HG03565 (cell line): ENCODE measurements around the gene SH3BP5.
"Not testable (repeated sequence)": the region's sequence is repeated elsewhere in the genome, so short reads cannot be mapped to it uniquely, and the experiment has no call there.

Source experiments
- ATAC-seq: cut with Tn5 transposase; IDR thresholded peaks from one replicate; pipeline ENCODE4 v1.9.1; 2021; ENCODE audit warnings: mild to moderate bottlenecking, moderate library complexity; ENCODE audit not compliant: unreplicated experiment

SH3BP5 gene, protein sequence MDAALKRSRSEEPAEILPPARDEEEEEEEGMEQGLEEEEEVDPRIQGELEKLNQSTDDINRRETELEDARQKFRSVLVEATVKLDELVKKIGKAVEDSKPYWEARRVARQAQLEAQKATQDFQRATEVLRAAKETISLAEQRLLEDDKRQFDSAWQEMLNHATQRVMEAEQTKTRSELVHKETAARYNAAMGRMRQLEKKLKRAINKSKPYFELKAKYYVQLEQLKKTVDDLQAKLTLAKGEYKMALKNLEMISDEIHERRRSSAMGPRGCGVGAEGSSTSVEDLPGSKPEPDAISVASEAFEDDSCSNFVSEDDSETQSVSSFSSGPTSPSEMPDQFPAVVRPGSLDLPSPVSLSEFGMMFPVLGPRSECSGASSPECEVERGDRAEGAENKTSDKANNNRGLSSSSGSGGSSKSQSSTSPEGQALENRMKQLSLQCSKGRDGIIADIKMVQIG

DNA sequence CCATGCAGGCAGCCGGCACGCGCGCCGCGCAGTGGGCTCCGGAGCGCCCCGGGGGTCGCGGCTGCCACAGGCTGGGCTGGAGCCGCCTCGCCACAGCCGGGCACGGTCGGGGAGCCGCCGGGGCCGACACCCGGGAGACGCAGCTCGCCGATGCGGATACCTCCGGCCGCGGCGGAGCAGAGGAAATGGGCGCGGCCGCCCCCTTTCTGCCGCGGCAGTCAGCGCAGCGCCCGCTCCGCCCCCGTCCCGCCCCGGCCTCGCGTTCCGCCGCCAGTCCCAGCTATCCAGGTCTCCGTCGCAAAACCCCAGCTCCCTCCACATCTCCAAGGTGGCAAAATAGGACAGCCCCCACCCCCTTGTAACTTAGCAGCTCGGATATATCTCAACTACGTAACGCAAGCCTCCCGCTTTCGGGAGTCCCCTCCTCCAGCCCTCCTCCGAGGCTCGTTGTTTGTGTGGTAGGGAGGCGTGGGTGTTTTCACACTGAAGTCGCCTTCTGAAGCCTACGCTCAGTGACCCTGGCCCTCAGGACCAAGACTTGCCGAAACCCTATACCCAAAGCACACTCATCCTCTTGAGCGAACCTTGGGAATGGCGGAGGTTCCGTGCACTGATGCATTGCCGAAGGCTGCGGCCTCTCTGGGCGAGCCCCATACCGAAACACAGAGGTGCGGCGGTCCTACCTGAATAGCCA is at the start of gene SH3BP5:
Gene SH3BP5, minus strand, starts transcription at position 182 of the 694 bp plus-strand sequence. Its CDS starts 178 bp downstream, at position 4.
- peak; percentile 44 for ATAC-seq

- ATAC-seq = no peak
Observed at GRCh38 chr3:15380980-15381890, 48.8 kb upstream of the SH3BP5 start.

DNA sequence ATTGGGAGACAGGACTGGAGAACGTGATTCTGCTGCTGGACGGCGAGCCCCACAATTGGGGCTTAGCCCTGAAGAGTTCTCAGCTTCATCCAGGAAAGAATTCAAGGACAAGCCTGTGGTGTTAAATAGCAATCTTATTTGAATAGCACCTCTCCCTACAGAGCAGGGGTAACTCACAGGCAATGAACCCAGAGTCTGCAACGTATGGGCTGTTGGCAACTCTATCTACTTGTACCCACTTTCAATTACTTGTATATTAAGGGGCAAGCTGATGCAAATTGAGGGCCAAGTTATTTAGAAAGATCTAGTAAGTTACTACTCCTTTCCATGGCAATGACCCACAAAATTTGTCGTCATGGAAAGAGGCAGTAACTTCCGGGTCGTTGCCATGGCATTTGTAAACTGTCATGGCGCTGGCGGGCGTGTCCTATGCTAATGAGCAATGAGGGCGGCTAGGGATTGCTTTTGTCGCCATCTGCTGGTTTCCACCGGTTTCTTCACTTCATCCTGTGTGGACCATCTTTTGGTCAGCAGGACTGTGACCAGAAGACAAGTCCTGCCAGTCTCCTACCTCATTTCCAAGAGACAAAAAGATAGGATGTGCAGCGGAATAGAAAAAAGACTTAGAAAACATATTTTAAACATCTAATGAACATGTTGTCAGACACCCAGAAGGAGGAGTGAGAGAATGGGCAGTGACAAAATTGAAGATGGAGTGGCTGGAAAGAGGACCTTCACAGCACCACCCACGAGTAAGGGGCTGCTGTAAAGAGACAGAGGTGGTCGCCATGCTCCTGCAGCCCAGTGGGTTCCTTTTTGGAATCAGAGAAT is 45.8 kb upstream of the SH3BP5 start:
- ATAC-seq = peak; percentile 86

- ATAC-seq = no peak
Observed at GRCh38 chr3:15375461-15376000, 43.1 kb upstream of the SH3BP5 start.

GRCh38 chr3:15372918-15373317 is 40.5 kb upstream of the SH3BP5 start:
- ATAC-seq = no peak

GRCh38 chr3:15368561-15369135 is 36.3 kb upstream of the SH3BP5 start:
- ATAC-seq = no peak

GRCh38 chr3:15367059-15367458 is 34.7 kb upstream of the SH3BP5 start:
- ATAC-seq = no peak

GRCh38 chr3:15364078-15364477 is 31.7 kb upstream of the SH3BP5 start:
- ATAC-seq = not testable (repeated sequence)

DNA sequence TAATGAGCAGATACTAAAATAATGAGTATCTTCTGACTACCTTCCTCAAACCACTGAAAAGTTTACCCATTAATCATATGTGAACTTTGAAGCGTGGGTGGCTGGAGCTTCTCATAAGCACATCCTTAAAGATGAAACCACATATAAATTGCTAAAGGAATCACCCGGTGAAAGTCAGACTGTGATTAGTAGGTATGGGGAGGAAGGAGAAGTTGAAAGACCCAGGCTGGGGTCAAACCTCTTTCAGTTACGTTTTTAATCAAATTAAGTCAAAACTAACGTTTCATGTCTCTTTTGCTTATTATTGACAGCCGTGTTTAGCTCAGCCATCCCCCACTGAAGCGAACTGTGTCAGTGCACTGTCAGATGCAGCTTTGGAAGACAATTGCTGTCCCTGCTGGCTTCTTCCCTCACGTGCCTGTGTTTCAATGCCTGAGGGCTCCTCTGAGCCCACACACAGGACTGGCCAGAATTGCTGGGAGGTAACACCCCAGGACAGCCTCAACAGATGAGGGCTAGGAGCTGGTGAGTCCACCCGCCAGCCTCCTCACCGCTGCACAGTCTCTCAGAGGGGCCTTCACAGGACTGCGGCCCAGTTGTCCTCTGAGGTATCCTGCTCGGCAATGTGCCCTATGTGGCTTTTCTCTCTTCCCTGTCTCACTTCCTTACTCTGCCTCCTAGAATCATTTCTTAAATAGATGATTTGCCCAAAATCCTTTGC is 29.3 kb upstream of the SH3BP5 start:
- peak; percentile 82 for ATAC-seq

GRCh38 chr3:15360788-15361493 is 28.6 kb upstream of the SH3BP5 start:
- ATAC-seq = no peak

- no peak for ATAC-seq
Observed at GRCh38 chr3:15359677-15360397, 27.5 kb upstream of the SH3BP5 start.

- not testable (repeated sequence) for ATAC-seq
Observed at GRCh38 chr3:15356651-15357061, 24.3 kb upstream of the SH3BP5 start.

GRCh38 chr3:15356176-15356575 is 23.8 kb upstream of the SH3BP5 start:
- ATAC-seq = no peak

- ATAC-seq = no peak
Observed at GRCh38 chr3:15355086-15355485, 22.7 kb upstream of the SH3BP5 start.

DNA sequence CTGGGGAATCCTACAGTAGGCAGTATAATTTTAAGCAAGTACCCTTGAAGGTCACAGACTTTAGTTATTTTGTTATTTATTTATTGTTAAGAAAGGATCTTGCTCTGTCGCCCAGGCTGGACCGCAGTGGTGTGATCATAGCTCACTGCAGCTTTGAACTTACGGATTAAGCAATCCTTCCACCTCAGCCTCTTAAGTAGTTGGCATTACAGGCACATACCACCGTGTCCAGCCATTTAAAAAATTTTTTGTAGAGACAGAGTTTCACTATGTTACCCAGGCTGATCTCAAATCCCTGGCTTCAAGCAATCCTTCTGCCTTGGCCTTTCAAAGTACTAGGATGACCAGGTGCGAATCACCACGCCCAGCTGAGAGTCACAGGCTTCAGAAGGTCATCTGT is 22.1 kb upstream of the SH3BP5 start:
- no peak for ATAC-seq

- no peak for ATAC-seq
Observed at GRCh38 chr3:15350141-15350540, 17.8 kb upstream of the SH3BP5 start.

- ATAC-seq = not testable (repeated sequence)
Observed at GRCh38 chr3:15349438-15349837, 17.1 kb upstream of the SH3BP5 start.

DNA sequence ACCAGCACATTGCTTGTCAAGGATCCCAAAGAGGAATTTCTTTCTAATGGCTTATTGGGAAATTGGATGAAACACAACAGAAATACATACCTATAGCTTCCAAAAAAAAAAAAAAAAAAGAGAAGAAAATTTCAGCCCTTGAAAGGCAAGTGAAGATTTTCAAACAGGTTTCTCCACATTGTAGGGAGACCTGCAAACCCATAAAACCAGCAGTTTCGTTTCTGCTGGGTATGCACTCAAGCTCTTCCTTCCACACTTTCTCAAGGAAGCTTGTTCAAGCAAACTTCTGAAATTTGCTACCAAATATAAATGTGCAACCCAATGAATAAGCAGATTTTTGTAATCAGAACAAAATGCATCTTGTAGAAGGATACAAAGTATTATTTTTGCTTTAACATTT is 15.9 kb upstream of the SH3BP5 start:
- ATAC-seq = no peak
